ENCODE results near the gene PECR. TPM values are rescaled to one million over a fixed set of nuclear protein-coding genes. Genes with fewer than 3 reads are reported as not detected.

The PECR gene
- total and polyA plus RNA-seq, 2 of the 13 experiments (the other 11 are each of a cell fraction or from before 2014, with no cell fraction given), result 151 to 153 TPM

DNA sequence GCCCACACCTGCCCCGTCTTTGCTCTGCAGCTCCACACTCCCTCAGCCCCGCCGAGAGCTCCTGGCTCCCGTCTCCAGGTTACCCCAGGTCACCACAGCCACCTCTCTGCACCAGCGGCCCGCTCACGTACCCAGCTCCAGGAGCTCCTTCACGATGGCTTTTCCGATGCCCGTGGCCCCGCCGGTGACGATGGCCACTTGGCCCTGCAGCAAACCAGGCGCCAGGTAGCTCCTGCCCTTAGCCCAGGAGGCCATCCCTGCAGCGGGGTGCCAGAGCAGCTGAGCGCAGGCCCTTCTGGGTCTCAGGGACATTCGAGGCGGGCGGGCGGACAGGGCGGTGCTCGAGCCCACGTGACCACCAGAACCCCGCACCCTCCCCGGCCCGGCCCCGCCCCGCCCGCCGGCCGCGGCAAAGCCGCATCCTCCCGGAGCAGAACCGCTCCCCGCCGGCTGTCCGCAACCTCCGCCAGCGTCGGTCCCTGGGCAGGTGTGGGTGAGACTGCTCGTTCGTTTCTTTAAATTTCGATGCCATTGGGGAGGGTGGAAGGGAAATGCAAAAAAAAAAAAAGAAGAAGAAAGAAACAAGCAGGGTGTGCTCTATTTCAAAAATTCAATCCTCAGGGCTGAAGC lies at the start of gene PECR, which contains the start of gene TMEM169 (continued):
- TF ChIP-seq, protein P1, sequence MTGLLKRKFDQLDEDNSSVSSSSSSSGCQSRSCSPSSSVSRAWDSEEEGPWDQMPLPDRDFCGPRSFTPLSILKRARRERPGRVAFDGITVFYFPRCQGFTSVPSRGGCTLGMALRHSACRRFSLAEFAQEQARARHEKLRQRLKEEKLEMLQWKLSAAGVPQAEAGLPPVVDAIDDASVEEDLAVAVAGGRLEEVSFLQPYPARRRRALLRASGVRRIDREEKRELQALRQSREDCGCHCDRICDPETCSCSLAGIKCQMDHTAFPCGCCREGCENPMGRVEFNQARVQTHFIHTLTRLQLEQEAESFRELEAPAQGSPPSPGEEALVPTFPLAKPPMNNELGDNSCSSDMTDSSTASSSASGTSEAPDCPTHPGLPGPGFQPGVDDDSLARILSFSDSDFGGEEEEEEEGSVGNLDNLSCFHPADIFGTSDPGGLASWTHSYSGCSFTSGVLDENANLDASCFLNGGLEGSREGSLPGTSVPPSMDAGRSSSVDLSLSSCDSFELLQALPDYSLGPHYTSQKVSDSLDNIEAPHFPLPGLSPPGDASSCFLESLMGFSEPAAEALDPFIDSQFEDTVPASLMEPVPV (CRISPR knock-in tag; IDR thresholded peaks at IDR 0.05), result peak; percentile 93; the same call in 1 of the 2 replicates
- TF ChIP-seq ELF1 (CRISPR knock-in tag; IDR thresholded peaks at IDR 0.05), result peak; percentile 28; the same call in 1 of the 2 replicates
- TF ChIP-seq SIN3A (IDR thresholded peaks at IDR 0.05; ENCODE audit: borderline replicate concordance, low read depth, low read length), result peak; percentile 93; the same call in 1 of the 2 replicates
- TF ChIP-seq, protein P2, sequence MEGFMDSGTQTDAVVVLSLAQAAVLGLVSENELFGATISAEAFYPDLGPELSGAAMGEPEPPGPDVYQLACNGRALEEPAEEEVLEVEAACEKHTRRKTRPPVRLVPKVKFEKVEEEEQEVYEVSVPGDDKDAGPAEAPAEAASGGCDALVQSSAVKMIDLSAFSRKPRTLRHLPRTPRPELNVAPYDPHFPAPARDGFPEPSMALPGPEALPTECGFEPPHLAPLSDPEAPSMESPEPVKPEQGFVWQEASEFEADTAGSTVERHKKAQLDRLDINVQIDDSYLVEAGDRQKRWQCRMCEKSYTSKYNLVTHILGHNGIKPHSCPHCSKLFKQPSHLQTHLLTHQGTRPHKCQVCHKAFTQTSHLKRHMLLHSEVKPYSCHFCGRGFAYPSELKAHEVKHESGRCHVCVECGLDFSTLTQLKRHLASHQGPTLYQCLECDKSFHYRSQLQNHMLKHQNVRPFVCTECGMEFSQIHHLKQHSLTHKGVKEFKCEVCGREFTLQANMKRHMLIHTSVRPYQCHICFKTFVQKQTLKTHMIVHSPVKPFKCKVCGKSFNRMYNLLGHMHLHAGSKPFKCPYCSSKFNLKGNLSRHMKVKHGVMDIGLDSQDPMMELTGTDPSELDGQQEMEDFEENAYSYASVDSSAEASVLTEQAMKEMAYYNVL (CRISPR knock-in tag; IDR thresholded peaks at IDR 0.05; ENCODE audit: borderline replicate concordance), result peak; percentile 87
- TF ChIP-seq ZNF879 (CRISPR knock-in tag; IDR thresholded peaks at IDR 0.05), result peak; percentile 93; the same call in 1 of the 2 replicates
- TF ChIP-seq ZNF121 (CRISPR knock-in tag; IDR thresholded peaks at IDR 0.05), result peak; percentile 89
- peak; percentile 82 for TF ChIP-seq ELF3 (CRISPR knock-in tag; IDR thresholded peaks at IDR 0.05)
- TF ChIP-seq, protein P3, sequence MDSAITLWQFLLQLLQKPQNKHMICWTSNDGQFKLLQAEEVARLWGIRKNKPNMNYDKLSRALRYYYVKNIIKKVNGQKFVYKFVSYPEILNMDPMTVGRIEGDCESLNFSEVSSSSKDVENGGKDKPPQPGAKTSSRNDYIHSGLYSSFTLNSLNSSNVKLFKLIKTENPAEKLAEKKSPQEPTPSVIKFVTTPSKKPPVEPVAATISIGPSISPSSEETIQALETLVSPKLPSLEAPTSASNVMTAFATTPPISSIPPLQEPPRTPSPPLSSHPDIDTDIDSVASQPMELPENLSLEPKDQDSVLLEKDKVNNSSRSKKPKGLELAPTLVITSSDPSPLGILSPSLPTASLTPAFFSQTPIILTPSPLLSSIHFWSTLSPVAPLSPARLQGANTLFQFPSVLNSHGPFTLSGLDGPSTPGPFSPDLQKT (CRISPR knock-in tag; IDR thresholded peaks at IDR 0.05; ENCODE audit: borderline replicate concordance), result no peak
- TF ChIP-seq SATB2 (CRISPR knock-in tag; IDR thresholded peaks at IDR 0.05), result peak; percentile 93; the same call in 1 of the 2 replicates
- TF ChIP-seq, protein P4, sequence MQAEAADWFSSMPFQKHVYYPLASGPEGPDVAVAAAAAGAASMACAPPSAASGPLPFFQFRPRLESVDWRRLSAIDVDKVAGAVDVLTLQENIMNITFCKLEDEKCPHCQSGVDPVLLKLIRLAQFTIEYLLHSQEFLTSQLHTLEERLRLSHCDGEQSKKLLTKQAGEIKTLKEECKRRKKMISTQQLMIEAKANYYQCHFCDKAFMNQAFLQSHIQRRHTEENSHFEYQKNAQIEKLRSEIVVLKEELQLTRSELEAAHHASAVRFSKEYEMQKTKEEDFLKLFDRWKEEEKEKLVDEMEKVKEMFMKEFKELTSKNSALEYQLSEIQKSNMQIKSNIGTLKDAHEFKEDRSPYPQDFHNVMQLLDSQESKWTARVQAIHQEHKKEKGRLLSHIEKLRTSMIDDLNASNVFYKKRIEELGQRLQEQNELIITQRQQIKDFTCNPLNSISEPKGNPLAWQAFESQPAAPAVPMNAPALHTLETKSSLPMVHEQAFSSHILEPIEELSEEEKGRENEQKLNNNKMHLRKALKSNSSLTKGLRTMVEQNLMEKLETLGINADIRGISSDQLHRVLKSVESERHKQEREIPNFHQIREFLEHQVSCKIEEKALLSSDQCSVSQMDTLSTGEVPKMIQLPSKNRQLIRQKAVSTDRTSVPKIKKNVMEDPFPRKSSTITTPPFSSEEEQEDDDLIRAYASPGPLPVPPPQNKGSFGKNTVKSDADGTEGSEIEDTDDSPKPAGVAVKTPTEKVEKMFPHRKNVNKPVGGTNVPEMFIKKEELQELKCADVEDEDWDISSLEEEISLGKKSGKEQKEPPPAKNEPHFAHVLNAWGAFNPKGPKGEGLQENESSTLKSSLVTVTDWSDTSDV (CRISPR knock-in tag; IDR thresholded peaks at IDR 0.05), result peak; percentile 91
- TF ChIP-seq, protein P5, sequence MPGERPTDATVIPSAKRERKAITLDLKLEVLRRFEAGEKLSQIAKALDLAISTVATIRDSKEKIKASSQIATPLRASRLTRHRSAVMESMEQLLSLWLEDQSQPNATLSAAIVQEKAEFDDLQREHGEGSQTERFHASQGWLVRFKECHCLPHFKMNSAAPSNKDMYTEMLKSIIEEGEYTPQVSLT (CRISPR knock-in tag; IDR thresholded peaks at IDR 0.05; ENCODE audit: borderline replicate concordance, low read depth), result no peak
- TF ChIP-seq TCF7L2 (IDR thresholded peaks at IDR 0.05; ENCODE audit: low read depth, low read length), result no peak
- TF ChIP-seq NRL (CRISPR knock-in tag; IDR thresholded peaks at IDR 0.05; ENCODE audit: borderline replicate concordance), result peak; percentile 88
- TF ChIP-seq SMAD9 (CRISPR knock-in tag; IDR thresholded peaks at IDR 0.05), result peak; percentile 91; the same call in 1 of the 2 replicates
- TF ChIP-seq DPF2 (CRISPR knock-in tag; IDR thresholded peaks at IDR 0.05; ENCODE audit: borderline replicate concordance, low read depth), result peak; percentile 73; the same call in 1 of the 2 replicates
- TF ChIP-seq ZNF432 (CRISPR knock-in tag; IDR thresholded peaks at IDR 0.05; ENCODE audit: borderline replicate concordance), result 0 out of 2 replicates have a peak, but pooled peaks have one; percentile 79
- TF ChIP-seq ZNF296 (CRISPR knock-in tag; conservative IDR thresholded peaks at IDR 0.05), result peak; percentile 91
- TF ChIP-seq KAT7 (CRISPR knock-in tag; IDR thresholded peaks at IDR 0.05; ENCODE audit: borderline replicate concordance), result peak; percentile 98
- TF ChIP-seq ZNF484 (CRISPR knock-in tag; IDR thresholded peaks at IDR 0.05; ENCODE audit: borderline replicate concordance, low read depth), result 0 out of 2 replicates have a peak, but pooled peaks have one; percentile 83
